CD4-positive, alpha-beta T cell (primary cell): ENCODE results near the gene PRR5L. TPM values are rescaled to one million over a fixed set of nuclear protein-coding genes. Genes with fewer than 3 reads are reported as not detected.
A peak's percentile ranks its signal among the peaks of the same experiment; 100 is the strongest.

Experiments
- ATAC-seq: fragments of 200-7000 bp; cut with Tn5 transposase; one replicate; pipeline ENCODE4 v1.10.0; 2022; ENCODE audit warnings: mild to moderate bottlenecking; ENCODE audit not compliant: poor library complexity
- CTCF ChIA-PET: fragments of 350-600 bp; sonication (Branson Sonifier 250); formaldehyde crosslinking; loops from one replicate; lab custom pipeline; 2021; ENCODE audit warnings: antibody characterized with exemption, inconsistent platforms; lab: Charles Lee
- POLR2A ChIA-PET: fragments of 350-600 bp; sonication (Branson Sonifier 250); formaldehyde crosslinking; loops from one replicate; lab custom pipeline; 2021; ENCODE audit warnings: antibody characterized with exemption, inconsistent platforms; lab: Charles Lee
- DNase-seq, 14 experiments: peaks; one replicate each; pipeline ENCODE4 v3.0.0-alpha.2; 2013 to 2020; ENCODE audit warnings: mixed read lengths in 2 of 14
- H3K27ac ChIP-seq, 2 donors: one replicate each; pipeline versions ENCODE4 v1.5.1 to v1.7.0; 2013; ENCODE audit warnings: low read length in 2 of 2, low read depth in 1 of 2, mild to moderate bottlenecking in 1 of 2
- H3K27me3 ChIP-seq, 2 experiments: 1 replicate in 1 of 2; 2 replicates in 1 of 2; pipeline versions ENCODE4 v1.6.1 to v1.7.0; 2013; ENCODE audit warnings: low read length in 2 of 2, control low read depth in 1 of 2, mild to moderate bottlenecking in 1 of 2, moderate library complexity in 1 of 2; ENCODE audit not compliant: insufficient read depth in 2 of 2, control insufficient read depth in 1 of 2
- H3K36me3 ChIP-seq: one replicate; pipeline ENCODE4 v1.6.1; 2013; ENCODE audit warnings: low read length, control low read depth; ENCODE audit not compliant: insufficient read depth
- H3K4me1 ChIP-seq: one replicate; pipeline ENCODE4 v1.6.1; 2013; ENCODE audit warnings: low read length, control low read depth; ENCODE audit not compliant: insufficient read depth
- H3K4me3 ChIP-seq: one replicate; pipeline ENCODE4 v1.5.1; 2013; ENCODE audit warnings: mild to moderate bottlenecking, low read length, moderate library complexity
- H3K9me3 ChIP-seq, 2 experiments: 1 replicate in 1 of 2; 2 replicates in 1 of 2; pipeline versions ENCODE4 v1.6.1 to v1.7.0; 2013; ENCODE audit warnings: low read length in 2 of 2, mild to moderate bottlenecking in 2 of 2, control low read depth in 1 of 2, moderate library complexity in 1 of 2; ENCODE audit not compliant: control insufficient read depth in 1 of 2, insufficient read depth in 1 of 2
- H3K27ac Mint-ChIP-seq: one replicate; pipeline ENCODE4 v1.8.0; 2020; ENCODE audit warnings: mixed read lengths
- H3K27me3 Mint-ChIP-seq: one replicate; pipeline ENCODE4 v1.8.0; 2021; ENCODE audit warnings: mixed read lengths
- H3K36me3 Mint-ChIP-seq: one replicate; pipeline ENCODE4 v1.8.0; 2021; ENCODE audit warnings: low read depth, mixed read lengths
- H3K4me1 Mint-ChIP-seq: one replicate; pipeline ENCODE4 v1.8.0; 2021; ENCODE audit warnings: low read depth, mixed read lengths
- H3K4me3 Mint-ChIP-seq: one replicate; pipeline ENCODE4 v1.8.0; 2020; ENCODE audit warnings: mild to moderate bottlenecking, mixed read lengths
- H3K9me3 Mint-ChIP-seq: one replicate; pipeline ENCODE4 v1.8.0; 2020; ENCODE audit warnings: mixed read lengths
- intact Hi-C, 2 experiments: fragments of 100-400 bp; cut with DNase I in 1 of 2; cut with micrococcal nuclease in 1 of 2; formaldehyde crosslinking; loops; one replicate each; pipeline versions ENCODE4 v1.15.1 to v1.9.0; 2023 to 2025; cut with DNase I, micrococcal nuclease
- total RNA-seq, 174 experiments: library from RNA in 2 of 174; stranded (reverse) in 2 of 174; gene quantifications; one replicate each; pipeline ENCODE4 v1.2.3 and lab custom pipeline; 2021 to 2026
- TF ChIP-seq, protein P1 (sequence below): fragments of 200-600 bp; IDR thresholded peaks from one replicate; pipeline ENCODE4 v1.8.0; 2022; ENCODE audit warnings: antibody characterized with exemption, mild to moderate bottlenecking

Gene PRR5L
- total RNA-seq, 2 experiments from 2014 or later, result 5.4 to 7.6 TPM

DNA sequence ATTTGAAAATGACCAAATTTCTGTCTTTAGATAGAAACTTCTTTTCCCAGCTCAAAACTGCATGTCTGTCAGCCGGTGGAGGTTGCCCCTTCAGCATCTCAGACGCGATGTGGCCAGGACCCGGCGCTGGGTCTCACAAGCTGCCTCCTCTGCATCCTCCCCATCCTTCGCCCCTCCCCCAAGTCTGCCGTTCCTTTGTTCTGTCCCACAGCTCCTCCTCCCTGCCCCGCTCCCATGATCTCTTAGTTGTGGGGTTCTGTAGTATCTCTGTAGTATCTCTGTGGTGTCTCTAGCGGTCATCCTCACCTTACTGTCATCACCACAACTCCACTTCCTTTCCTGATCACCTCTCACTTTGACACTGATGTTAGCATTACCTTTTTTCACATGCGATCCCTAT is 164.1 kb downstream of the PRR5L start:
- peak in 1 of 14 experiments; percentile 30 for DNase-seq
- ATAC-seq, result no peak
- Mint-ChIP-seq H3K27me3 (no peaks in the 10 kb centered on the region), H3K9me3 (no peaks in the 10 kb centered on the region), H3K27ac (no peak overlapping the region), H3K4me1 (no peaks in the 10 kb centered on the region), H3K36me3 (peaks cover 4% of the 10 kb centered on the region), H3K4me3 (no peak overlapping the region)
- intact Hi-C loops, result no loop called here
- TF ChIP-seq, protein P1, sequence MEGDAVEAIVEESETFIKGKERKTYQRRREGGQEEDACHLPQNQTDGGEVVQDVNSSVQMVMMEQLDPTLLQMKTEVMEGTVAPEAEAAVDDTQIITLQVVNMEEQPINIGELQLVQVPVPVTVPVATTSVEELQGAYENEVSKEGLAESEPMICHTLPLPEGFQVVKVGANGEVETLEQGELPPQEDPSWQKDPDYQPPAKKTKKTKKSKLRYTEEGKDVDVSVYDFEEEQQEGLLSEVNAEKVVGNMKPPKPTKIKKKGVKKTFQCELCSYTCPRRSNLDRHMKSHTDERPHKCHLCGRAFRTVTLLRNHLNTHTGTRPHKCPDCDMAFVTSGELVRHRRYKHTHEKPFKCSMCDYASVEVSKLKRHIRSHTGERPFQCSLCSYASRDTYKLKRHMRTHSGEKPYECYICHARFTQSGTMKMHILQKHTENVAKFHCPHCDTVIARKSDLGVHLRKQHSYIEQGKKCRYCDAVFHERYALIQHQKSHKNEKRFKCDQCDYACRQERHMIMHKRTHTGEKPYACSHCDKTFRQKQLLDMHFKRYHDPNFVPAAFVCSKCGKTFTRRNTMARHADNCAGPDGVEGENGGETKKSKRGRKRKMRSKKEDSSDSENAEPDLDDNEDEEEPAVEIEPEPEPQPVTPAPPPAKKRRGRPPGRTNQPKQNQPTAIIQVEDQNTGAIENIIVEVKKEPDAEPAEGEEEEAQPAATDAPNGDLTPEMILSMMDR, result no peak
- ChIA-PET POLR2A (no interaction called here), CTCF (no interaction called here)
- H3K9me3 ChIP-seq, result no peaks in the 10 kb centered on the region
- H3K27ac ChIP-seq, result no peak overlapping the region
- no peaks in the 10 kb centered on the region for H3K27me3 ChIP-seq
- H3K4me1 ChIP-seq, result peaks cover 3% of the 10 kb centered on the region
- no peak overlapping the region for H3K4me3 ChIP-seq
- peaks cover 9% of the 10 kb centered on the region for H3K36me3 ChIP-seq

DNA sequence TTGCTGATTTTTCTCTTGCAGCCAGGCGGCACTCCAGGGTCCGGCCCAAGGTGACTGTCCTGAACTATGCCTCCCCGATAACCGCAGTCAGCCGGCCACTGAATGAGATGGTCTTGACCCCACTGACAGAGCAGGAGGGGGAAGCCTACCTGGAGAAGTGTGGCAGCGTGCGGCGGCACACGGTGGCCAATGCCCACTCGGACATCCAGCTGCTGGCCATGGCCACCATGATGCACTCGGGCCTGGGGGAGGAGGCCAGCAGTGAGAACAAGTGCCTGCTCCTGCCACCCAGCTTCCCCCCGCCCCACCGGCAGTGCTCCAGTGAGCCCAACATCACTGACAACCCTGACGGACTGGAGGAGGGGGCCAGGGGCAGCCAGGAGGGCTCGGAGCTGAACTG is 166.2 kb downstream of the PRR5L start:
- Mint-ChIP-seq H3K4me3 (no peak overlapping the region), H3K36me3 (peaks cover 4% of the 10 kb centered on the region), H3K27ac (no peak overlapping the region), H3K9me3 (no peaks in the 10 kb centered on the region), H3K27me3 (no peaks in the 10 kb centered on the region), H3K4me1 (no peaks in the 10 kb centered on the region)
- intact Hi-C loops, result no loop called here
- Histone ChIP-seq H3K4me1 (peaks cover 3% of the 10 kb centered on the region), H3K9me3 (no peaks in the 10 kb centered on the region), H3K27me3 (no peaks in the 10 kb centered on the region), H3K36me3 (no peaks in the 10 kb centered on the region), H3K27ac (no peak overlapping the region), H3K4me3 (no peak overlapping the region)
- no peak for DNase-seq
- no peak for ATAC-seq
- POLR2A ChIA-PET, result no interaction called here
- TF ChIP-seq, protein P1, result no peak
- CTCF ChIA-PET, result no interaction called here

DNA sequence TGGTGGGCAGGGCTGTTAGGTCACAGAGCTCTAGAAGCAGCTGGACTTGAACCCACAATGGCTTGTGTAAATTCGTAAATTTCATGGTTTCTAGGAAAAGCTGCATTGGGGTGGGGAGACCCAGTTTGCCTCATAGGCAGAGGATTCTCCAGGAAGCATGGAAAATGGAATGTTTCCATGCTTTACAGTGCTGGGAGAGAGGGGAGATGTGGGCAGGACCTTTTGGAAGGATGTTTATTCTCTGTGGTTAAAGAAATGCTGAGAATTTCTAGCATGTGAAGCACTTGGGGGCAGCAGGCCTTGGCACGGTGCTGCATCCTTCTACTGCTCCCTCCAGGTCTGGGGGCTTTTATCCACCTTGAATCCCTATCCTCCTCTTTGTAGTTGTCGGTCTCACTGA is 167.7 kb downstream of the PRR5L start:
- intact Hi-C loops, result no loop called here
- H3K27me3 ChIP-seq, result no peaks in the 10 kb centered on the region
- H3K9me3 Mint-ChIP-seq, result no peaks in the 10 kb centered on the region
- no peak overlapping the region for H3K27ac Mint-ChIP-seq
- ChIA-PET POLR2A (interaction anchor here (1.1 kb wide), 1 partner anchor 11 kb away, joined by 3 read pairs; no protein-coding TSS in a partner anchor), CTCF (no interaction called here)
- TF ChIP-seq, protein P1, result no peak
- H3K27ac ChIP-seq, result no peak overlapping the region
- no peaks in the 10 kb centered on the region for H3K36me3 Mint-ChIP-seq
- H3K9me3 ChIP-seq, result no peaks in the 10 kb centered on the region
- H3K4me3 ChIP-seq, result no peak overlapping the region
- no peaks in the 10 kb centered on the region for H3K36me3 ChIP-seq
- H3K27me3 Mint-ChIP-seq, result no peaks in the 10 kb centered on the region
- ATAC-seq (no peak), DNase-seq (no peak)
- no peak overlapping the region for H3K4me3 Mint-ChIP-seq
- peaks cover 3% of the 10 kb centered on the region for H3K4me1 ChIP-seq
- H3K4me1 Mint-ChIP-seq, result no peaks in the 10 kb centered on the region
